GM11168 (cell line): ENCODE measurements around the gene SLCO2B1.

Source experiments
- in situ Hi-C: fragments of 300-500 bp; cut with MboI; formaldehyde crosslinking; loops from one replicate; pipeline ENCODE4 v1.12.0; 2022; ENCODE audit warnings: low sequenced_read_pairs; ENCODE audit not compliant: unreplicated experiment

SLCO2B1 gene

DNA sequence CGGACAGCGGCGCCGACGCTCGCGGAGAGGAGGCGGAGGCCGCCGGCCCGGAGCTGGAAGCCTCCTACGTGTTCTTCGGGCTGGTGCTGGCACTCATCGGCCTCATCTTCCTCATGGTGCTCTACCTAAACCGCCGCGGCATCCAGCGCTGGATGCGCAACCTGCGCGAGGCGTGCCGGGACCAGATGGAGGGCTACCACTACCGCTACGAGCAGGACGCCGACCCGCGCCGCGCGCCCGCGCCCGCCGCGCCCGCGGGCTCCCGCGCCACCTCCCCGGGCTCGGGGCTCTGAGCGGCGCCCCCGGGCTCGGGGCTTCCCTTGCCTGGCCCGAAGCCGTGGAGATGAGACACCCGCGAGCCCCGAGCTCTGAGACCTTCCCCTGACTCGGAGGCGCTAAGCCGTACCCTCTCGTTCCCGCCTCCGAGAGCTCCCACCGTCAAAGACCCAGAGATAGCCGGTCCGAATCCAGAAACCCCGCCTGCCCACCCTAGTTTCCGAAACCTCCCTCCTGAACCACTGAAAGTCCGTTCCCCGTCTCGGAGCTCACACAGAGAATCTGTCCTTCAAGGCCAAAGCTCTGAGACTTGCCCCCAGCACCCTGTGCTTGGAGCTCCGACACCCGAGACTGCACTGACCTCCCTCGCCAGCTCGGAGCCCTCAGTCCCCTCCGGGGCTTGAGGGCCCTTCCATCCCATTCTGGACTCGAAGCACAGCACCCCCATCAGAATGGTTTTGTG is 91.2 kb downstream of the SLCO2B1 start:
- in situ Hi-C loops: no loop called here

- in situ Hi-C loops: no loop called here
Measured at GRCh38 chr11:75242722-75243600, 92.1 kb downstream of the SLCO2B1 start.

GRCh38 chr11:75244052-75244814 is 93.3 kb downstream of the SLCO2B1 start:
- in situ Hi-C loops: no loop called here

GRCh38 chr11:75245356-75246005 is 94.6 kb downstream of the SLCO2B1 start:
- in situ Hi-C loops: loop anchor here (5.0 kb wide), 1 partner anchor 103 kb away; no protein-coding TSS in a partner anchor

GRCh38 chr11:75246006-75246670 is 95.2 kb downstream of the SLCO2B1 start:
- in situ Hi-C loops: loop anchor here (5.0 kb wide), 1 partner anchor 104 kb away; no protein-coding TSS in a partner anchor

GRCh38 chr11:75246671-75247350 is 95.9 kb downstream of the SLCO2B1 start:
- in situ Hi-C loops: loop anchor here (5.0 kb wide), 1 partner anchor 105 kb away; no protein-coding TSS in a partner anchor

- in situ Hi-C loops: loop anchor here (5.0 kb wide), 1 partner anchor 107 kb away; no protein-coding TSS in a partner anchor
Measured at GRCh38 chr11:75248924-75249256, 98.0 kb downstream of the SLCO2B1 start.

GRCh38 chr11:75249704-75250103 is 98.8 kb downstream of the SLCO2B1 start:
- in situ Hi-C loops: loop anchor here (5.0 kb wide), 1 partner anchor 107 kb away; no protein-coding TSS in a partner anchor

- in situ Hi-C loops: no loop called here
Measured at GRCh38 chr11:75254326-75254725, 103.4 kb downstream of the SLCO2B1 start.
